DND-41 (cell line): ENCODE measurements around the gene TTLL4.

Source experiments
- ATAC-seq: fragments of 200-7000 bp; cut with Tn5 transposase; 3 replicates; pipeline ENCODE4 v1.9.1; 2021; ENCODE audit warnings: low read depth; ENCODE audit not compliant: insufficient read depth
- DNase-seq: peaks from one replicate; pipeline ENCODE4 v3.0.0-alpha.2; 2020
- H2AFZ ChIP-seq: 2 replicates; pipeline ENCODE4 v1.6.0; 2012; ENCODE audit warnings: low read depth, low read length
- H3K27ac ChIP-seq: 2 replicates; pipeline ENCODE4 v1.5.1; 2012; ENCODE audit warnings: low read length, inconsistent platforms
- H3K27me3 ChIP-seq: fragments of 200-600 bp; sonication (generic); 2 replicates; pipeline ENCODE4 v1.6.0; 2012; ENCODE audit warnings: low read length, mild to moderate bottlenecking, inconsistent platforms; ENCODE audit not compliant: insufficient read depth, poor library complexity
- H3K36me3 ChIP-seq: 2 replicates; pipeline ENCODE4 v1.5.1; 2012; ENCODE audit warnings: low read length, inconsistent platforms; ENCODE audit not compliant: insufficient read depth
- H3K4me1 ChIP-seq: 2 replicates; pipeline ENCODE4 v1.5.1; 2012; ENCODE audit warnings: mild to moderate bottlenecking, low read length; ENCODE audit not compliant: insufficient read depth
- H3K4me2 ChIP-seq: 2 replicates; pipeline ENCODE4 v1.6.0; 2012; ENCODE audit warnings: mild to moderate bottlenecking, moderate library complexity, low read length, inconsistent platforms; ENCODE audit not compliant: insufficient read depth
- H3K4me3 ChIP-seq, 2 experiments: fragments of 200-600 bp in 1 of 2; shearing (Covaris generic) in 1 of 2; 2 replicates each; pipeline ENCODE4 v1.5.1; 2012 to 2016; ENCODE audit warnings: inconsistent platforms in 2 of 2, low read length in 2 of 2, mild to moderate bottlenecking in 2 of 2, low read depth in 1 of 2, moderate library complexity in 1 of 2
- H3K79me2 ChIP-seq: 2 replicates; pipeline ENCODE4 v1.6.0; 2012; ENCODE audit warnings: low read length, inconsistent platforms; ENCODE audit not compliant: insufficient read depth
- H3K9ac ChIP-seq: 2 replicates; pipeline ENCODE4 v1.6.0; 2012; ENCODE audit warnings: low read depth, mild to moderate bottlenecking, inconsistent platforms, low read length, moderate library complexity
- H3K9me3 ChIP-seq: 2 replicates; pipeline ENCODE4 v1.5.1; 2012; ENCODE audit warnings: low read length, moderate library complexity, mild to moderate bottlenecking, inconsistent platforms; ENCODE audit not compliant: insufficient read depth, severe bottlenecking
- H4K20me1 ChIP-seq: 2 replicates; pipeline ENCODE4 v1.6.0; 2012; ENCODE audit warnings: low read length; ENCODE audit not compliant: insufficient read depth
- EZH2 ChIP-seq: IDR thresholded peaks from 3 replicates; pipeline ENCODE4 v1.6.1; 2012; ENCODE audit warnings: borderline replicate concordance, low read depth, mild to moderate bottlenecking, moderate library complexity, low read length, inconsistent platforms; ENCODE audit not compliant: severe bottlenecking
- TF ChIP-seq, protein P1 (sequence below): IDR thresholded peaks from 2 replicates; pipeline ENCODE4 v1.5.1; 2012; ENCODE audit warnings: borderline replicate concordance, low read length, moderate library complexity, mild to moderate bottlenecking; ENCODE audit not compliant: poor library complexity, severe bottlenecking; ENCODE audit errors: extremely low read depth

TTLL4 gene

GRCh38 chr2:218671654-218672566, 38.7 kb upstream of the TTLL4 start, which contains the start of the genes RNF25 and STK36:
Gene RNF25 (minus strand): TSS chr2:218672002. CDS start chr2:218671970, 32 bp downstream.
Gene STK36 (plus strand): TSS chr2:218672086. CDS start chr2:218672830, 744 bp downstream.
- Histone ChIP-seq H3K4me2 (peak within 1 kb of the TSS; percentile 98), H3K27me3 (no peaks in the 10 kb centered on the region), H3K9me3 (no peaks in the 10 kb centered on the region), H3K27ac (peak within 1 kb of the TSS; percentile 74), H3K79me2 (peaks cover 32% of the 10 kb centered on the region), H4K20me1 (no peaks in the 10 kb centered on the region), H3K9ac (peak within 1 kb of the TSS; percentile 73), H3K4me3 (peak within 1 kb of the TSS; percentile 94 to 96), H3K4me1 (peaks cover 22% of the 10 kb centered on the region), H3K36me3 (peaks cover 16% of the 10 kb centered on the region), H2AFZ (peak within 1 kb of the TSS; percentile 100)
- DNase-seq, result peak; percentile 87
- no peak for TF ChIP-seq EZH2
- TF ChIP-seq, protein P1, sequence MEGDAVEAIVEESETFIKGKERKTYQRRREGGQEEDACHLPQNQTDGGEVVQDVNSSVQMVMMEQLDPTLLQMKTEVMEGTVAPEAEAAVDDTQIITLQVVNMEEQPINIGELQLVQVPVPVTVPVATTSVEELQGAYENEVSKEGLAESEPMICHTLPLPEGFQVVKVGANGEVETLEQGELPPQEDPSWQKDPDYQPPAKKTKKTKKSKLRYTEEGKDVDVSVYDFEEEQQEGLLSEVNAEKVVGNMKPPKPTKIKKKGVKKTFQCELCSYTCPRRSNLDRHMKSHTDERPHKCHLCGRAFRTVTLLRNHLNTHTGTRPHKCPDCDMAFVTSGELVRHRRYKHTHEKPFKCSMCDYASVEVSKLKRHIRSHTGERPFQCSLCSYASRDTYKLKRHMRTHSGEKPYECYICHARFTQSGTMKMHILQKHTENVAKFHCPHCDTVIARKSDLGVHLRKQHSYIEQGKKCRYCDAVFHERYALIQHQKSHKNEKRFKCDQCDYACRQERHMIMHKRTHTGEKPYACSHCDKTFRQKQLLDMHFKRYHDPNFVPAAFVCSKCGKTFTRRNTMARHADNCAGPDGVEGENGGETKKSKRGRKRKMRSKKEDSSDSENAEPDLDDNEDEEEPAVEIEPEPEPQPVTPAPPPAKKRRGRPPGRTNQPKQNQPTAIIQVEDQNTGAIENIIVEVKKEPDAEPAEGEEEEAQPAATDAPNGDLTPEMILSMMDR, result no peak
- peak; percentile 97 for ATAC-seq

DNA sequence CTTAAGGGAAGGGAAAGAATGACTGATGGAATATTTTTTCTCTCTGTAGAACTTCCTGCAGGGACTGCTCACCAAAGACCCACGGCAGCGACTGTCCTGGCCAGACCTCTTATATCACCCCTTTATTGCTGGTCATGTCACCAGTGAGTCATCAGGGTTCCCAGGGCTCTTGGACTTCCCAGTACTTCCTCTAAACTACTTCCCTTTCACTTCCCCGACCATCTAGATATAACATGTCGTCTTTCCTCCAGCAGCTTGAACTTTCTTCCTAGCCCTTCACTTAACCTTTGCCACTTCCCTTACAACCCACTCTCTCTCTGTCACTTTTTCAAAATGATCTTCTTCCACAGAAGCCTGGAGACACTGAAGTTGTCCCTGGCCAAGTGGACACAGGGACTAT, 31.5 kb upstream of the TTLL4 start:
- H3K4me3 ChIP-seq, result no peak overlapping the region
- no peaks in the 10 kb centered on the region for H3K79me2 ChIP-seq
- no peak overlapping the region for H3K27ac ChIP-seq
- no peaks in the 10 kb centered on the region for H3K27me3 ChIP-seq
- no peak overlapping the region for H3K4me2 ChIP-seq
- H3K36me3 ChIP-seq, result no peaks in the 10 kb centered on the region
- no peaks in the 10 kb centered on the region for H4K20me1 ChIP-seq
- no peak overlapping the region for H3K9ac ChIP-seq
- H3K4me1 ChIP-seq, result no peaks in the 10 kb centered on the region
- no peak for ATAC-seq
- no peak for TF ChIP-seq EZH2
- TF ChIP-seq, protein P1, result no peak
- H2AFZ ChIP-seq, result no peak overlapping the region
- H3K9me3 ChIP-seq, result no peaks in the 10 kb centered on the region
- DNase-seq, result no peak

- ATAC-seq, result no peak
- no peak for DNase-seq
- no peaks in the 10 kb centered on the region for H3K9me3 ChIP-seq
- no peaks in the 10 kb centered on the region for H3K27me3 ChIP-seq
- no peak overlapping the region for H3K27ac ChIP-seq
- no peaks in the 10 kb centered on the region for H3K4me1 ChIP-seq
- no peak overlapping the region for H3K4me3 ChIP-seq
- no peaks in the 10 kb centered on the region for H4K20me1 ChIP-seq
- TF ChIP-seq EZH2, result no peak
- TF ChIP-seq, protein P1, result no peak
- H3K4me2 ChIP-seq, result no peak overlapping the region
- H3K9ac ChIP-seq, result no peak overlapping the region
- H2AFZ ChIP-seq, result no peak overlapping the region
- H3K36me3 ChIP-seq, result no peaks in the 10 kb centered on the region
- no peaks in the 10 kb centered on the region for H3K79me2 ChIP-seq
Measured at GRCh38 chr2:218680061-218680460, 30.6 kb upstream of the TTLL4 start.
